ENCODE measurements around the gene CD3G. TPM values are rescaled to one million over a fixed set of nuclear protein-coding genes. Genes with fewer than 3 reads are reported as not detected.

CD3G gene
- total RNA-seq, 1 donor from 2014 or later = not detected

GRCh38 chr11:118373871-118374270 is 29.7 kb downstream of the CD3G start:
- Histone ChIP-seq H3K4me3 (no peak overlapping the region), H3K4me1 (no peaks in the 10 kb centered on the region), H3K36me3 (peaks cover 13% of the 10 kb centered on the region), H3K4me2 (no peak overlapping the region), H2AFZ (replicated peaks) (no peak overlapping the region), H3K9me3 (ENCODE audit: low read depth) (no peaks in the 10 kb centered on the region), H3K27me3 (no peaks in the 10 kb centered on the region), H3K27ac (no peak overlapping the region), H3K79me2 (ENCODE audit: low read depth) (no peaks in the 10 kb centered on the region), H3F3A (ENCODE audit: low read depth) (no peaks in the 10 kb centered on the region), H3K9ac (no peak overlapping the region), H4K20me1 (ENCODE audit: low read depth) (no peaks in the 10 kb centered on the region)
- H3K4me1 Mint-ChIP-seq = no peaks in the 10 kb centered on the region
- H3K27me3 Mint-ChIP-seq (ENCODE audit: insufficient read depth, low read depth) = no peaks in the 10 kb centered on the region
- TF ChIP-seq CTCF (IDR thresholded peaks at IDR 0.05) (no peak), EZH2phosphoT487 (IDR thresholded peaks at IDR 0.05) (no peak), EZH2 (IDR thresholded peaks at IDR 0.05) (no peak)
- no peak overlapping the region for H3K4me3 Mint-ChIP-seq
- no peak overlapping the region for H3K27ac Mint-ChIP-seq
- no peak for DNase-seq (ENCODE audit: low spot score)
- no peaks in the 10 kb centered on the region for H3K9me3 Mint-ChIP-seq
- H3K36me3 Mint-ChIP-seq = peaks cover 12% of the 10 kb centered on the region

GRCh38 chr11:118374729-118375128 is 30.6 kb downstream of the CD3G start:
- H3K27me3 Mint-ChIP-seq (ENCODE audit: insufficient read depth, low read depth) = no peaks in the 10 kb centered on the region
- peaks cover 8% of the 10 kb centered on the region for H3K36me3 Mint-ChIP-seq
- no peak for DNase-seq (ENCODE audit: low spot score)
- Histone ChIP-seq H2AFZ (replicated peaks) (no peak overlapping the region), H3F3A (ENCODE audit: low read depth) (no peaks in the 10 kb centered on the region), H3K27me3 (no peaks in the 10 kb centered on the region), H3K9me3 (ENCODE audit: low read depth) (no peaks in the 10 kb centered on the region), H3K9ac (no peak overlapping the region), H3K79me2 (ENCODE audit: low read depth) (no peaks in the 10 kb centered on the region), H3K27ac (no peak overlapping the region), H4K20me1 (ENCODE audit: low read depth) (no peaks in the 10 kb centered on the region), H3K36me3 (peaks cover 14% of the 10 kb centered on the region), H3K4me3 (no peak overlapping the region), H3K4me1 (no peaks in the 10 kb centered on the region), H3K4me2 (no peak overlapping the region)
- no peak overlapping the region for H3K4me3 Mint-ChIP-seq
- H3K27ac Mint-ChIP-seq = no peak overlapping the region
- no peaks in the 10 kb centered on the region for H3K9me3 Mint-ChIP-seq
- TF ChIP-seq EZH2phosphoT487 (IDR thresholded peaks at IDR 0.05) = no peak
- no peak for TF ChIP-seq EZH2 (IDR thresholded peaks at IDR 0.05)
- no peak for TF ChIP-seq CTCF (IDR thresholded peaks at IDR 0.05)
- no peaks in the 10 kb centered on the region for H3K4me1 Mint-ChIP-seq

- Histone ChIP-seq H3K36me3 (peaks cover 16% of the 10 kb centered on the region), H3K9me3 (ENCODE audit: low read depth) (no peaks in the 10 kb centered on the region), H3K4me3 (no peak overlapping the region), H3K79me2 (ENCODE audit: low read depth) (no peaks in the 10 kb centered on the region), H3K9ac (no peak overlapping the region), H3K4me2 (no peak overlapping the region), H3F3A (ENCODE audit: low read depth) (no peaks in the 10 kb centered on the region), H3K4me1 (no peaks in the 10 kb centered on the region), H3K27ac (no peak overlapping the region), H2AFZ (replicated peaks) (no peak overlapping the region), H4K20me1 (ENCODE audit: low read depth) (no peaks in the 10 kb centered on the region), H3K27me3 (no peaks in the 10 kb centered on the region)
- Mint-ChIP-seq H3K36me3 (peaks cover 6% of the 10 kb centered on the region), H3K4me1 (no peaks in the 10 kb centered on the region), H3K9me3 (no peaks in the 10 kb centered on the region), H3K27me3 (ENCODE audit: insufficient read depth, low read depth) (no peaks in the 10 kb centered on the region), H3K4me3 (no peak overlapping the region), H3K27ac (no peak overlapping the region)
- no peak for TF ChIP-seq EZH2phosphoT487 (IDR thresholded peaks at IDR 0.05)
- no peak for TF ChIP-seq EZH2 (IDR thresholded peaks at IDR 0.05)
- TF ChIP-seq CTCF (IDR thresholded peaks at IDR 0.05) = no peak
- DNase-seq (ENCODE audit: low spot score) = no peak
These were observed 31.8 kb downstream of the CD3G start for GRCh38 chr11:118375978-118376377.
